ENCODE measurements around the gene APC2.

GRCh38 chr19:1481224-1481892 lies 31.4 kb downstream of the APC2 start:
- TF ChIP-seq, protein P1, sequence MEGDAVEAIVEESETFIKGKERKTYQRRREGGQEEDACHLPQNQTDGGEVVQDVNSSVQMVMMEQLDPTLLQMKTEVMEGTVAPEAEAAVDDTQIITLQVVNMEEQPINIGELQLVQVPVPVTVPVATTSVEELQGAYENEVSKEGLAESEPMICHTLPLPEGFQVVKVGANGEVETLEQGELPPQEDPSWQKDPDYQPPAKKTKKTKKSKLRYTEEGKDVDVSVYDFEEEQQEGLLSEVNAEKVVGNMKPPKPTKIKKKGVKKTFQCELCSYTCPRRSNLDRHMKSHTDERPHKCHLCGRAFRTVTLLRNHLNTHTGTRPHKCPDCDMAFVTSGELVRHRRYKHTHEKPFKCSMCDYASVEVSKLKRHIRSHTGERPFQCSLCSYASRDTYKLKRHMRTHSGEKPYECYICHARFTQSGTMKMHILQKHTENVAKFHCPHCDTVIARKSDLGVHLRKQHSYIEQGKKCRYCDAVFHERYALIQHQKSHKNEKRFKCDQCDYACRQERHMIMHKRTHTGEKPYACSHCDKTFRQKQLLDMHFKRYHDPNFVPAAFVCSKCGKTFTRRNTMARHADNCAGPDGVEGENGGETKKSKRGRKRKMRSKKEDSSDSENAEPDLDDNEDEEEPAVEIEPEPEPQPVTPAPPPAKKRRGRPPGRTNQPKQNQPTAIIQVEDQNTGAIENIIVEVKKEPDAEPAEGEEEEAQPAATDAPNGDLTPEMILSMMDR (conservative IDR thresholded peaks at IDR 0.05; ENCODE audit: low read depth, low read length) = no peak
- TF ChIP-seq EZH2 (IDR thresholded peaks at IDR 0.05; ENCODE audit: low read length, unreplicated experiment) = no peak

Data from PC-3 (cell line).